Trophoblast cell (in vitro differentiated cells and primary cell): ENCODE measurements around the gene SSR2.

ENCODE experiments used
- DNase-seq, 2 donors: peaks; one replicate each; pipeline ENCODE4 v3.0.0-alpha.2; 2016
- H2AFZ ChIP-seq: 2 replicates; pipeline ENCODE4 v1.6.1; 2013; ENCODE audit warnings: low read length, moderate library complexity, mild to moderate bottlenecking; ENCODE audit not compliant: insufficient read depth, poor library complexity
- H2AK5ac ChIP-seq: 2 replicates; pipeline ENCODE4 v1.6.1; 2013; ENCODE audit warnings: mild to moderate bottlenecking, low read length
- H2BK120ac ChIP-seq: 2 replicates; pipeline ENCODE4 v1.6.1; 2013; ENCODE audit warnings: low read length, mild to moderate bottlenecking, moderate library complexity; ENCODE audit not compliant: insufficient read depth, poor library complexity
- H2BK12ac ChIP-seq: 2 replicates; pipeline ENCODE4 v1.6.1; 2013; ENCODE audit warnings: mild to moderate bottlenecking, low read length, moderate library complexity
- H2BK5ac ChIP-seq: 2 replicates; pipeline ENCODE4 v1.6.1; 2013; ENCODE audit warnings: low read length, low read depth, moderate library complexity, mild to moderate bottlenecking; ENCODE audit not compliant: poor library complexity
- H3K14ac ChIP-seq: 2 replicates; pipeline ENCODE4 v1.6.1; 2013; ENCODE audit warnings: mild to moderate bottlenecking, low read length
- H3K18ac ChIP-seq: 2 replicates; pipeline ENCODE4 v1.6.1; 2013; ENCODE audit warnings: mild to moderate bottlenecking, low read length
- H3K23ac ChIP-seq: 2 replicates; pipeline ENCODE4 v1.6.1; 2013; ENCODE audit warnings: low read length
- H3K27ac ChIP-seq: 2 replicates; pipeline ENCODE4 v1.5.1; 2013; ENCODE audit warnings: low read depth, mild to moderate bottlenecking, inconsistent platforms, low read length, moderate library complexity
- H3K27me3 ChIP-seq: 2 replicates; pipeline ENCODE4 v1.6.1; 2013; ENCODE audit warnings: inconsistent platforms, mild to moderate bottlenecking, low read length, moderate library complexity; ENCODE audit not compliant: insufficient read depth
- H3K36me3 ChIP-seq, 2 experiments: 1 replicate in 1 of 2; 2 replicates in 1 of 2; pipeline ENCODE4 v1.6.1; 2013; ENCODE audit warnings: low read length in 2 of 2, mild to moderate bottlenecking in 2 of 2, moderate library complexity in 1 of 2; ENCODE audit not compliant: insufficient read depth in 2 of 2, control insufficient read depth in 1 of 2
- H3K4ac ChIP-seq: 2 replicates; pipeline ENCODE4 v1.6.1; 2013; ENCODE audit warnings: low read depth, mild to moderate bottlenecking, low read length, moderate library complexity
- H3K4me1 ChIP-seq, 2 experiments: 1 replicate in 1 of 2; 2 replicates in 1 of 2; pipeline ENCODE4 v1.6.1; 2013; ENCODE audit warnings: low read length in 2 of 2, mild to moderate bottlenecking in 2 of 2, moderate library complexity in 1 of 2; ENCODE audit not compliant: insufficient read depth in 2 of 2, control insufficient read depth in 1 of 2
- H3K4me2 ChIP-seq: 2 replicates; pipeline ENCODE4 v1.6.1; 2013; ENCODE audit warnings: inconsistent platforms, mild to moderate bottlenecking, low read length, moderate library complexity
- H3K4me3 ChIP-seq: 2 replicates; pipeline ENCODE4 v1.5.1; 2013; ENCODE audit warnings: mild to moderate bottlenecking, low read depth, low read length, inconsistent platforms
- H3K79me1 ChIP-seq: one replicate; pipeline ENCODE4 v1.6.1; 2013; ENCODE audit warnings: low read length
- H3K79me2 ChIP-seq: 2 replicates; pipeline ENCODE4 v1.6.1; 2013; ENCODE audit warnings: low read length, mild to moderate bottlenecking; ENCODE audit not compliant: control insufficient read depth, insufficient read depth, poor library complexity
- H3K9ac ChIP-seq: 2 replicates; pipeline ENCODE4 v1.6.1; 2013; ENCODE audit warnings: mild to moderate bottlenecking, low read length
- H3K9me3 ChIP-seq: 2 replicates; pipeline ENCODE4 v1.6.1; 2013; ENCODE audit warnings: low read depth, mild to moderate bottlenecking, control low read depth, inconsistent platforms, low read length; ENCODE audit not compliant: insufficient read depth
- H4K12ac ChIP-seq: 2 replicates; pipeline ENCODE4 v1.6.1; 2013; ENCODE audit warnings: low read depth, mild to moderate bottlenecking, low read length, moderate library complexity
- H4K8ac ChIP-seq: 2 replicates; pipeline ENCODE4 v1.6.1; 2013; ENCODE audit warnings: low read depth, mild to moderate bottlenecking, low read length, moderate library complexity
- H4K91ac ChIP-seq: one replicate; pipeline ENCODE4 v1.6.1; 2013; ENCODE audit warnings: low read depth, mild to moderate bottlenecking, low read length, moderate library complexity
- WGBS: extraction: QIAGEN DNeasy Blood & Tissue Kit; methylation state at CpG from one replicate; pipeline ENCODE4 v1.1.7; 2013; ENCODE audit warnings: missing lambda C conversion rate; ENCODE audit not compliant: insufficient read length, insufficient coverage; ENCODE audit errors: extremely low coverage; 5-methylcytosine and 5-hydroxymethylcytosine counted together

Gene SSR2

GRCh38 chr1:156025876-156026275 is 5.1 kb upstream of the SSR2 start:
- H4K12ac ChIP-seq, result no peak overlapping the region
- H3K9ac ChIP-seq, result no peak overlapping the region
- H3K18ac ChIP-seq, result no peak overlapping the region
- no peaks in the 10 kb centered on the region for H3K36me3 ChIP-seq
- no peak overlapping the region for H3K4me3 ChIP-seq
- H3K23ac ChIP-seq, result no peak overlapping the region
- no peaks in the 10 kb centered on the region for H3K79me2 ChIP-seq
- no peaks in the 10 kb centered on the region for H3K79me1 ChIP-seq
- no peak overlapping the region for H4K91ac ChIP-seq
- WGBS, result no CpG with 5 or more reads among the region's 9 CpGs
- H3K27me3 ChIP-seq, result no peaks in the 10 kb centered on the region
- H4K8ac ChIP-seq, result no peak overlapping the region
- peak overlapping the region; percentile 4 for H2AFZ ChIP-seq
- H3K4me2 ChIP-seq, result no peak overlapping the region
- H2BK5ac ChIP-seq, result no peak overlapping the region
- no peak overlapping the region for H2AK5ac ChIP-seq
- no peak overlapping the region for H3K27ac ChIP-seq
- no peaks in the 10 kb centered on the region for H3K9me3 ChIP-seq
- no peak overlapping the region for H3K4ac ChIP-seq
- DNase-seq, result peak; percentile 57 to 71
- no peak overlapping the region for H3K14ac ChIP-seq
- H2BK12ac ChIP-seq, result no peak overlapping the region
- no peak overlapping the region for H2BK120ac ChIP-seq
- no peaks in the 10 kb centered on the region for H3K4me1 ChIP-seq

- no CpG with 5 or more reads among the region's 5 CpGs for WGBS
- H3K9me3 ChIP-seq, result no peaks in the 10 kb centered on the region
- no peak overlapping the region for H2AFZ ChIP-seq
- no peak overlapping the region for H2BK12ac ChIP-seq
- H3K9ac ChIP-seq, result no peak overlapping the region
- no peak overlapping the region for H2BK120ac ChIP-seq
- H3K79me2 ChIP-seq, result peaks cover 9% of the 10 kb centered on the region
- no peak overlapping the region for H3K27ac ChIP-seq
- no peak overlapping the region for H3K23ac ChIP-seq
- H3K14ac ChIP-seq, result no peak overlapping the region
- H3K4me1 ChIP-seq, result peaks cover 3% of the 10 kb centered on the region in 2 experiments
- no peak overlapping the region for H4K12ac ChIP-seq
- H3K36me3 ChIP-seq, result peaks cover 0 to 1% of the 10 kb centered on the region in 2 experiments
- no peak overlapping the region for H4K91ac ChIP-seq
- H3K79me1 ChIP-seq, result peaks cover 6% of the 10 kb centered on the region
- H3K4me2 ChIP-seq, result no peak overlapping the region
- H3K27me3 ChIP-seq, result no peaks in the 10 kb centered on the region
- no peak for DNase-seq
- H2AK5ac ChIP-seq, result no peak overlapping the region
- H2BK5ac ChIP-seq, result no peak overlapping the region
- H3K4me3 ChIP-seq, result no peak overlapping the region
- no peak overlapping the region for H3K18ac ChIP-seq
- H4K8ac ChIP-seq, result no peak overlapping the region
- no peak overlapping the region for H3K4ac ChIP-seq
These were observed 4.0 kb upstream of the SSR2 start for GRCh38 chr1:156024801-156025200.

- no peak overlapping the region for H2AFZ ChIP-seq
- peaks cover 13 to 15% of the 10 kb centered on the region in 2 experiments for H3K36me3 ChIP-seq
- H3K4me1 ChIP-seq, result peaks cover 4% of the 10 kb centered on the region in 2 experiments
- no peak overlapping the region for H4K8ac ChIP-seq
- no peak overlapping the region for H3K9ac ChIP-seq
- H2BK12ac ChIP-seq, result no peak overlapping the region
- no peak overlapping the region for H2AK5ac ChIP-seq
- no peaks in the 10 kb centered on the region for H3K27me3 ChIP-seq
- no peak overlapping the region for H3K4me2 ChIP-seq
- H3K23ac ChIP-seq, result no peak overlapping the region
- H4K12ac ChIP-seq, result no peak overlapping the region
- no peak overlapping the region for H3K14ac ChIP-seq
- no peak overlapping the region for H2BK120ac ChIP-seq
- no peak for DNase-seq
- no peak overlapping the region for H3K18ac ChIP-seq
- no peaks in the 10 kb centered on the region for H3K9me3 ChIP-seq
- no CpG with 5 or more reads among the region's 2 CpGs for WGBS
- no peak overlapping the region for H3K4ac ChIP-seq
- H3K4me3 ChIP-seq, result no peak overlapping the region
- no peak overlapping the region for H2BK5ac ChIP-seq
- H3K27ac ChIP-seq, result no peak overlapping the region
- H3K79me1 ChIP-seq, result peaks cover 6% of the 10 kb centered on the region
- H3K79me2 ChIP-seq, result peaks cover 10% of the 10 kb centered on the region
- H4K91ac ChIP-seq, result no peak overlapping the region
These were observed 1.2 kb upstream of the SSR2 start for GRCh38 chr1:156021954-156022353.

GRCh38 chr1:156021093-156021428 is 310 bp upstream of the SSR2 start:
- H3K23ac ChIP-seq, result no peak overlapping the region

More at GRCh38 chr1:156021093-156021428, 310 bp upstream of the SSR2 start:
- Histone ChIP-seq H2BK5ac (no peak overlapping the region), H3K27ac (no peak overlapping the region), H2AFZ (no peak overlapping the region), H2BK120ac (no peak overlapping the region), H3K4ac (no peak overlapping the region), H3K14ac (no peak overlapping the region), H3K79me1 (peaks cover 6% of the 10 kb centered on the region), H3K4me2 (peak overlapping the region; percentile 53), H4K8ac (no peak overlapping the region), H4K12ac (no peak overlapping the region), H3K79me2 (peaks cover 10% of the 10 kb centered on the region), H2AK5ac (no peak overlapping the region), H3K18ac (no peak overlapping the region), H3K4me1 (peaks cover 4% of the 10 kb centered on the region in 2 experiments), H3K36me3 (peaks cover 16 to 18% of the 10 kb centered on the region in 2 experiments), H3K27me3 (no peaks in the 10 kb centered on the region), H3K4me3 (no peak overlapping the region), H3K9ac (no peak overlapping the region), H3K9me3 (no peaks in the 10 kb centered on the region), H4K91ac (no peak overlapping the region), H2BK12ac (no peak overlapping the region)
- DNase-seq, result no peak
- WGBS, result no CpG with 5 or more reads among the region's 4 CpGs
